H1 (cell line): ENCODE measurements around the gene TBX5. TPM values are rescaled to one million over a fixed set of nuclear protein-coding genes. Genes with fewer than 3 reads are reported as not detected.

Experiments
- ASH2L ChIP-seq: fragments of 200-600, 300-600 bp; sonication (generic); IDR thresholded peaks from one replicate; pipeline ENCODE4 v1.7.1; 2017; ENCODE audit warnings: low read length
- BACH1 ChIP-seq: IDR thresholded peaks from 2 replicates; pipeline ENCODE4 v1.6.1; 2012; ENCODE audit warnings: low read length, improper control_type of control experiment
- BRCA1 ChIP-seq: IDR thresholded peaks from 2 replicates; pipeline ENCODE4 v1.6.1; 2012; ENCODE audit warnings: low read depth, low read length, improper control_type of control experiment
- EP300 ChIP-seq, 2 experiments: IDR thresholded peaks; 1 replicate in 1 of 2; 2 replicates in 1 of 2; pipeline ENCODE4 v1.6.1; 2011 to 2012; ENCODE audit warnings: low read depth in 2 of 2, low read length in 2 of 2, mild to moderate bottlenecking in 2 of 2, borderline replicate concordance in 1 of 2, inconsistent platforms in 1 of 2, moderate library complexity in 1 of 2
- EZH2 ChIP-seq: fragments of 200-600 bp; sonication (generic); IDR thresholded peaks from 2 replicates; pipeline ENCODE4 v1.7.1; 2012; ENCODE audit warnings: low read depth, mild to moderate bottlenecking, moderate library complexity, low read length, inconsistent platforms; ENCODE audit not compliant: severe bottlenecking
- GABPA ChIP-seq: IDR thresholded peaks from 2 replicates; pipeline ENCODE4 v1.6.1; 2011; ENCODE audit warnings: mild to moderate bottlenecking, low read length, moderate library complexity, borderline replicate concordance; ENCODE audit not compliant: insufficient read depth
- HDAC6 ChIP-seq: IDR thresholded peaks from one replicate; pipeline ENCODE4 v1.7.1; 2012; ENCODE audit warnings: low read depth, mild to moderate bottlenecking, inconsistent platforms, low read length, moderate library complexity
- JUND ChIP-seq: IDR thresholded peaks from 2 replicates; pipeline ENCODE4 v1.6.1; 2011; ENCODE audit warnings: mild to moderate bottlenecking, improper control_type of control experiment, low read length
- KDM1A ChIP-seq: fragments of 200-600, 300-600 bp; sonication (generic); IDR thresholded peaks from 2 replicates; pipeline ENCODE4 v1.7.1; 2016; ENCODE audit warnings: mild to moderate bottlenecking, low read length, borderline replicate concordance
- MAX ChIP-seq: IDR thresholded peaks from 2 replicates; pipeline ENCODE4 v1.6.1; 2012; ENCODE audit warnings: inconsistent platforms
- NANOG ChIP-seq: IDR thresholded peaks from 2 replicates; pipeline ENCODE4 v1.6.1; 2011; ENCODE audit warnings: low read length, low read depth, mild to moderate bottlenecking, inconsistent platforms; ENCODE audit not compliant: insufficient read depth, poor library complexity, severe bottlenecking
- NRF1 ChIP-seq: IDR thresholded peaks from 2 replicates; pipeline ENCODE4 v1.6.1; 2011; ENCODE audit warnings: mild to moderate bottlenecking, low read depth, low read length, improper control_type of control experiment
- PHF8 ChIP-seq: fragments of 200-600 bp; sonication (generic); conservative IDR thresholded peaks from 2 replicates; pipeline ENCODE4 v1.7.1; 2012; ENCODE audit warnings: low read depth, mild to moderate bottlenecking, inconsistent platforms, low read length, moderate library complexity
- POLR2A ChIP-seq, 2 experiments: IDR thresholded peaks; 1 replicate in 1 of 2; 2 replicates in 1 of 2; pipeline ENCODE4 v1.6.1; 2011; ENCODE audit warnings: low read depth in 2 of 2, low read length in 2 of 2, mild to moderate bottlenecking in 2 of 2; ENCODE audit errors: control extremely low read depth in 1 of 2
- POLR2AphosphoS5 ChIP-seq: IDR thresholded peaks from 2 replicates; pipeline ENCODE4 v1.6.1; 2011; ENCODE audit warnings: low read depth, low read length
- SIRT6 ChIP-seq: IDR thresholded peaks from one replicate; pipeline ENCODE4 v1.7.1; 2012; ENCODE audit warnings: low read length, inconsistent platforms
- SP2 ChIP-seq: IDR thresholded peaks from 2 replicates; pipeline ENCODE4 v1.6.1; 2012; ENCODE audit warnings: mild to moderate bottlenecking, low read length, inconsistent platforms
- SP4 ChIP-seq: IDR thresholded peaks from 2 replicates; pipeline ENCODE4 v1.6.1; 2012; ENCODE audit warnings: low read length, inconsistent platforms
- TBP ChIP-seq: IDR thresholded peaks from 2 replicates; pipeline ENCODE4 v1.6.1; 2011; ENCODE audit warnings: low read depth, low read length, improper control_type of control experiment
- TCF12 ChIP-seq: IDR thresholded peaks from 2 replicates; pipeline ENCODE4 v1.6.1; 2011; ENCODE audit warnings: low read depth, mild to moderate bottlenecking, low read length
- YY1 ChIP-seq: IDR thresholded peaks from 2 replicates; pipeline ENCODE4 v1.6.1; 2011; ENCODE audit warnings: low read depth, mild to moderate bottlenecking, low read length
- polyA plus RNA-seq, 7 experiments: library from polyadenylated mRNA; depleted of rRNA in 3 of 7; stranded (reverse) in 5 of 7; unstranded in 2 of 7; fragments of >200 nt in 5 of 7; fragments of 200-250 nt in 2 of 7; gene quantifications; 1 replicate in 5 of 7; 2 replicates in 1 of 7; 4 replicates in 1 of 7; pipeline versions ENCODE4 v1.2.1 to v1.2.3, GENCODE V29; 2011 to 2013; ENCODE audit warnings: missing spikeins in 2 of 7, mixed read lengths in 2 of 7
- total RNA-seq: library from RNA; stranded (reverse); fragmentation: NEBNext Ultra II Directional; extraction: Animal tissue kit (Norgen Biotek cat#: 25700); gene quantifications from 2 replicates; pipeline ENCODE4 v1.2.1, GENCODE V29; 2021
- TF ChIP-seq, protein P1 (sequence below), 3 experiments: IDR thresholded peaks; 1 replicate in 2 of 3; 2 replicates in 1 of 3; pipeline versions ENCODE4 v1.5.1 to v1.6.1; 2011; ENCODE audit warnings: low read length in 3 of 3, mild to moderate bottlenecking in 3 of 3, inconsistent platforms in 2 of 3, low read depth in 1 of 3, moderate library complexity in 1 of 3; ENCODE audit not compliant: insufficient read depth in 1 of 3; ENCODE audit errors: control extremely low read depth in 1 of 3

TBX5 gene
- total and polyA plus RNA-seq, 2 of the 8 experiments (the other 6 are each of a cell fraction or from before 2014, with no cell fraction given) = 0.05 TPM; not detected in 1

- TF ChIP-seq BACH1 (no peak), BRCA1 (no peak), EZH2 (peak; percentile 98), SIRT6 (no peak), NRF1 (no peak), HDAC6 (no peak), YY1 (no peak), JUND (no peak), GABPA (no peak), MAX (no peak), TBP (0 out of 2 replicates have a peak, but pooled peaks have one; percentile 7), KDM1A (no peak), PHF8 (no peak), EP300 (IDR thresholded peaks at IDR 0.05; ENCODE audit: borderline replicate concordance in 1 of 2, low read depth in 2 of 2, low read length in 2 of 2) (no peak), POLR2AphosphoS5 (no peak), ASH2L (peak; percentile 18), TCF12 (no peak), POLR2A (IDR thresholded peaks at IDR 0.05; ENCODE audit: control extremely low read depth in 1 of 2, low read depth in 2 of 2, low read length in 2 of 2) (no peak), NANOG (no peak), SP4 (no peak), SP2 (no peak)
- TF ChIP-seq, protein P1, sequence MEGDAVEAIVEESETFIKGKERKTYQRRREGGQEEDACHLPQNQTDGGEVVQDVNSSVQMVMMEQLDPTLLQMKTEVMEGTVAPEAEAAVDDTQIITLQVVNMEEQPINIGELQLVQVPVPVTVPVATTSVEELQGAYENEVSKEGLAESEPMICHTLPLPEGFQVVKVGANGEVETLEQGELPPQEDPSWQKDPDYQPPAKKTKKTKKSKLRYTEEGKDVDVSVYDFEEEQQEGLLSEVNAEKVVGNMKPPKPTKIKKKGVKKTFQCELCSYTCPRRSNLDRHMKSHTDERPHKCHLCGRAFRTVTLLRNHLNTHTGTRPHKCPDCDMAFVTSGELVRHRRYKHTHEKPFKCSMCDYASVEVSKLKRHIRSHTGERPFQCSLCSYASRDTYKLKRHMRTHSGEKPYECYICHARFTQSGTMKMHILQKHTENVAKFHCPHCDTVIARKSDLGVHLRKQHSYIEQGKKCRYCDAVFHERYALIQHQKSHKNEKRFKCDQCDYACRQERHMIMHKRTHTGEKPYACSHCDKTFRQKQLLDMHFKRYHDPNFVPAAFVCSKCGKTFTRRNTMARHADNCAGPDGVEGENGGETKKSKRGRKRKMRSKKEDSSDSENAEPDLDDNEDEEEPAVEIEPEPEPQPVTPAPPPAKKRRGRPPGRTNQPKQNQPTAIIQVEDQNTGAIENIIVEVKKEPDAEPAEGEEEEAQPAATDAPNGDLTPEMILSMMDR (IDR thresholded peaks at IDR 0.05; ENCODE audit: control extremely low read depth in 1 of 3, insufficient read depth in 1 of 3, low read depth in 1 of 3, low read length in 3 of 3) = no peak
Measured at GRCh38 chr12:114408886-114409851, 3.2 kb upstream of the TBX5 start (continued).
